SU-DHL-6 (cell line): Measurements from ENCODE around the gene CARMIL1.

Experiments used
- EZH2phosphoT487 ChIP-seq: fragments of 200-600 bp; sonication (generic), shearing (Covaris generic); conservative IDR thresholded peaks from 2 replicates; pipeline ENCODE4 v1.6.1; 2018; ENCODE audit warnings: mild to moderate bottlenecking, antibody characterized with exemption, low read length, moderate library complexity, mixed read lengths
- TF ChIP-seq, protein P1 (sequence below): fragments of 200-600 bp; sonication (generic); IDR thresholded peaks from one replicate; pipeline ENCODE4 v1.5.1; 2017; ENCODE audit warnings: antibody characterized with exemption, mild to moderate bottlenecking, low read length, moderate library complexity; ENCODE audit not compliant: insufficient read depth, poor library complexity, severe bottlenecking

DNA sequence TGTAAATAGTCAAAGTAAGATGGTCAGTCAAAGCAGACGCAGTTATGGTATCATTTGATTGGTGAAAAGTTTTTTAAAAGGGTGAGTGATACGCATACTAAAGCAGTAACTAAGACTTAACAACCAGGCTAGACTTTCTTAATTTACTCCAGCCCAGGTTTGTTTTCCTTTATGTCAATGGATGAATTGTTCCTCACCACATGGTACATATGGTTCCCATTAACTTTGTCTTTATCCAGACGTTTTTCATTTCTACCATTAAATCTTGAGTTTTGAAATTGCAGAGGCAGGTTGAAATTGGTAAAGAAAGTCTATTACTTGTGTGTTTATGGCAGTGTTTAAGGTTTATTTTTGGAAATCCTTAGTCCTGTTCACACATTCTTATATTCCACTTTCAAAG is 274.3 kb downstream of the CARMIL1 start:
- TF ChIP-seq, protein P1, sequence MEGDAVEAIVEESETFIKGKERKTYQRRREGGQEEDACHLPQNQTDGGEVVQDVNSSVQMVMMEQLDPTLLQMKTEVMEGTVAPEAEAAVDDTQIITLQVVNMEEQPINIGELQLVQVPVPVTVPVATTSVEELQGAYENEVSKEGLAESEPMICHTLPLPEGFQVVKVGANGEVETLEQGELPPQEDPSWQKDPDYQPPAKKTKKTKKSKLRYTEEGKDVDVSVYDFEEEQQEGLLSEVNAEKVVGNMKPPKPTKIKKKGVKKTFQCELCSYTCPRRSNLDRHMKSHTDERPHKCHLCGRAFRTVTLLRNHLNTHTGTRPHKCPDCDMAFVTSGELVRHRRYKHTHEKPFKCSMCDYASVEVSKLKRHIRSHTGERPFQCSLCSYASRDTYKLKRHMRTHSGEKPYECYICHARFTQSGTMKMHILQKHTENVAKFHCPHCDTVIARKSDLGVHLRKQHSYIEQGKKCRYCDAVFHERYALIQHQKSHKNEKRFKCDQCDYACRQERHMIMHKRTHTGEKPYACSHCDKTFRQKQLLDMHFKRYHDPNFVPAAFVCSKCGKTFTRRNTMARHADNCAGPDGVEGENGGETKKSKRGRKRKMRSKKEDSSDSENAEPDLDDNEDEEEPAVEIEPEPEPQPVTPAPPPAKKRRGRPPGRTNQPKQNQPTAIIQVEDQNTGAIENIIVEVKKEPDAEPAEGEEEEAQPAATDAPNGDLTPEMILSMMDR = no peak
- TF ChIP-seq EZH2phosphoT487 = no peak
